Measurements from ENCODE around the gene DCLK1. TPM values are rescaled to one million over a fixed set of nuclear protein-coding genes. Genes with fewer than 3 reads are reported as not detected.

The DCLK1 gene
- total RNA-seq, 1 donor from 2014 or later, result 9.1 TPM

- peaks cover 46% of the 10 kb centered on the region for H3K27me3 Mint-ChIP-seq (ENCODE audit: unreplicated experiment)
- no peaks in the 10 kb centered on the region for H3K36me3 Mint-ChIP-seq (ENCODE audit: unreplicated experiment)
- DNase-seq (ENCODE audit: extremely low spot score, unreplicated experiment), result no peak
These were observed 4.7 kb downstream of the DCLK1 start for GRCh38 chr13:36126491-36126890.

GRCh38 chr13:36125841-36126240 is 5.3 kb downstream of the DCLK1 start:
- Mint-ChIP-seq H3K27ac (ENCODE audit: unreplicated experiment) (no peak overlapping the region), H3K27me3 (ENCODE audit: unreplicated experiment) (peaks cover 44% of the 10 kb centered on the region), H3K4me1 (ENCODE audit: unreplicated experiment) (peaks cover 18% of the 10 kb centered on the region), H3K4me3 (ENCODE audit: unreplicated experiment) (no peak overlapping the region), H3K36me3 (ENCODE audit: unreplicated experiment) (no peaks in the 10 kb centered on the region), H3K9me3 (ENCODE audit: unreplicated experiment) (no peaks in the 10 kb centered on the region)
- no peak for TF ChIP-seq CTCF (IDR thresholded peaks at IDR 0.05)
- DNase-seq (ENCODE audit: extremely low spot score, unreplicated experiment), result no peak

More at GRCh38 chr13:36126491-36126890, 4.7 kb downstream of the DCLK1 start:
- H3K9me3 Mint-ChIP-seq (ENCODE audit: unreplicated experiment), result no peaks in the 10 kb centered on the region
- peaks cover 20% of the 10 kb centered on the region for H3K4me1 Mint-ChIP-seq (ENCODE audit: unreplicated experiment)
- no peak overlapping the region for H3K27ac Mint-ChIP-seq (ENCODE audit: unreplicated experiment)
- no peak for TF ChIP-seq CTCF (IDR thresholded peaks at IDR 0.05)
- H3K4me3 Mint-ChIP-seq (ENCODE audit: unreplicated experiment), result no peak overlapping the region

GRCh38 chr13:36124236-36124822 is 6.9 kb downstream of the DCLK1 start:
- Mint-ChIP-seq H3K4me1 (ENCODE audit: unreplicated experiment) (peaks cover 11% of the 10 kb centered on the region), H3K9me3 (ENCODE audit: unreplicated experiment) (no peaks in the 10 kb centered on the region), H3K27ac (ENCODE audit: unreplicated experiment) (no peak overlapping the region), H3K4me3 (ENCODE audit: unreplicated experiment) (no peak overlapping the region), H3K36me3 (ENCODE audit: unreplicated experiment) (no peaks in the 10 kb centered on the region), H3K27me3 (ENCODE audit: unreplicated experiment) (peaks cover 40% of the 10 kb centered on the region)
- TF ChIP-seq CTCF (IDR thresholded peaks at IDR 0.05), result no peak
- DNase-seq (ENCODE audit: extremely low spot score, unreplicated experiment), result no peak

- Mint-ChIP-seq H3K4me3 (ENCODE audit: unreplicated experiment) (no peak overlapping the region), H3K4me1 (ENCODE audit: unreplicated experiment) (no peaks in the 10 kb centered on the region), H3K27ac (ENCODE audit: unreplicated experiment) (no peak overlapping the region), H3K9me3 (ENCODE audit: unreplicated experiment) (no peaks in the 10 kb centered on the region), H3K36me3 (ENCODE audit: unreplicated experiment) (no peaks in the 10 kb centered on the region), H3K27me3 (ENCODE audit: unreplicated experiment) (peaks cover 11% of the 10 kb centered on the region)
- DNase-seq (ENCODE audit: extremely low spot score, unreplicated experiment), result no peak
- TF ChIP-seq CTCF (IDR thresholded peaks at IDR 0.05), result no peak
These were observed 15.9 kb downstream of the DCLK1 start for GRCh38 chr13:36115306-36115705.

- H3K4me3 Mint-ChIP-seq (ENCODE audit: unreplicated experiment), result no peak overlapping the region
- H3K36me3 Mint-ChIP-seq (ENCODE audit: unreplicated experiment), result no peaks in the 10 kb centered on the region
- H3K27me3 Mint-ChIP-seq (ENCODE audit: unreplicated experiment), result peaks cover 14% of the 10 kb centered on the region
- no peak for TF ChIP-seq CTCF (IDR thresholded peaks at IDR 0.05)
- H3K4me1 Mint-ChIP-seq (ENCODE audit: unreplicated experiment), result no peaks in the 10 kb centered on the region
- no peaks in the 10 kb centered on the region for H3K9me3 Mint-ChIP-seq (ENCODE audit: unreplicated experiment)
- DNase-seq (ENCODE audit: extremely low spot score, unreplicated experiment), result no peak
- no peak overlapping the region for H3K27ac Mint-ChIP-seq (ENCODE audit: unreplicated experiment)
These were observed 16.9 kb downstream of the DCLK1 start for GRCh38 chr13:36114233-36114632.
